Measurements from ENCODE around the gene SHC2. TPM values are rescaled to one million over a fixed set of nuclear protein-coding genes. Genes with fewer than 3 reads are reported as not detected.
"Not testable (repeated sequence)": the region's sequence is repeated elsewhere in the genome, so short reads cannot be mapped to it uniquely, and the experiment has no call there.

SHC2 gene
- total RNA-seq, 2 donors from 2014 or later: 119 to 137 TPM

DNA sequence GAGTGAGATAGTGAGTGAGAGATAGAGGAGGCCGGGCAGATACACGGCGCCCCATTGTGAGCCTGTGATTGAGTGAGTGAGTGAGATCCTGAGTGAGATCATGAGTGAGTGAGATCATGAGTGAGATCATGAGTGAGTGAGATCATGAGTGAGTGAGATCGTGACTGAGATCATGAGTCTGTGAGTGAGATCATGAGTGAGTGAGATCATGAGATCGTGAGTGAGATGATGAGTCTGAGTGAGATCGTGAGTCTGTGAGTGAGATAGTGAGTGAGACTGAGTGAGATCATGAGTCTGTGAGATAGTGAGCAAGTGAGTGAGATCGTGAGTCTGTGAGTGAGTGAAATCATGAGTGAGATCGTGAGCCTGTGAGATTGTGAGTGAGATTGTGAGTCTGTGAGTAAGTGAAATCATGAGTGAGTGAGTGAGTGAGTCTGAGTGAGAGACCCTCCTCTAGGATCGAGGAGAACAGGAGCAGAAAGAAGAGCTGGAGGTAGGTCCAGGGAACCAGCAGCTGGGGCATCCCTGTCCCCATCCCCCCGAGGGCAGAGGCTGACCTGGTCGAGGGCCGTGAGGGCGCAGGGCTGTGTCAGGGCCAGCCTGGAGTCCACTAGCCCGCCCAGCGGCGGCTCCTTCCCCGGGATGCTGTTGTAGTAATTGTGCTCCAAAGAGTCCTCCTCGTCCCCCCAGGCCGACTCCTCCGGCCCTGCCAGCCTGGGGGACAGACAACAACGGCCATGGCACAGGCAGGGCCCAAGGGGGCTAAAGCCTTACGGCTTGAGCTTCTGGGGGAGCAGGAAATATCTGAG is 26.5 kb downstream of the SHC2 start:
- Histone ChIP-seq H3K27ac (no peak overlapping the region), H3K9me3 (no peaks in the 10 kb centered on the region), H3K4me3 (no peak overlapping the region), H3K4me1 (no peaks in the 10 kb centered on the region), H3K36me3 (replicated peaks in 1 of 2; ENCODE audit: insufficient read depth in 1 of 2, low read depth in 2 of 2) (peaks cover 7 to 8% of the 10 kb centered on the region in 2 donors), H3K27me3 (no peaks in the 10 kb centered on the region)
- DNase-seq: no peak
- intact Hi-C loops (cut with DNase I): no loop called here
- ATAC-seq: no peak
- WGBS, 2 donors: 90 to 92% methylated on average over 18 to 22 of the region's 22 CpGs
- TF ChIP-seq, protein P1, sequence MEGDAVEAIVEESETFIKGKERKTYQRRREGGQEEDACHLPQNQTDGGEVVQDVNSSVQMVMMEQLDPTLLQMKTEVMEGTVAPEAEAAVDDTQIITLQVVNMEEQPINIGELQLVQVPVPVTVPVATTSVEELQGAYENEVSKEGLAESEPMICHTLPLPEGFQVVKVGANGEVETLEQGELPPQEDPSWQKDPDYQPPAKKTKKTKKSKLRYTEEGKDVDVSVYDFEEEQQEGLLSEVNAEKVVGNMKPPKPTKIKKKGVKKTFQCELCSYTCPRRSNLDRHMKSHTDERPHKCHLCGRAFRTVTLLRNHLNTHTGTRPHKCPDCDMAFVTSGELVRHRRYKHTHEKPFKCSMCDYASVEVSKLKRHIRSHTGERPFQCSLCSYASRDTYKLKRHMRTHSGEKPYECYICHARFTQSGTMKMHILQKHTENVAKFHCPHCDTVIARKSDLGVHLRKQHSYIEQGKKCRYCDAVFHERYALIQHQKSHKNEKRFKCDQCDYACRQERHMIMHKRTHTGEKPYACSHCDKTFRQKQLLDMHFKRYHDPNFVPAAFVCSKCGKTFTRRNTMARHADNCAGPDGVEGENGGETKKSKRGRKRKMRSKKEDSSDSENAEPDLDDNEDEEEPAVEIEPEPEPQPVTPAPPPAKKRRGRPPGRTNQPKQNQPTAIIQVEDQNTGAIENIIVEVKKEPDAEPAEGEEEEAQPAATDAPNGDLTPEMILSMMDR (IDR thresholded peaks at IDR 0.05): no peak
- no peak for TF ChIP-seq POLR2A (IDR thresholded peaks at IDR 0.05)

DNA sequence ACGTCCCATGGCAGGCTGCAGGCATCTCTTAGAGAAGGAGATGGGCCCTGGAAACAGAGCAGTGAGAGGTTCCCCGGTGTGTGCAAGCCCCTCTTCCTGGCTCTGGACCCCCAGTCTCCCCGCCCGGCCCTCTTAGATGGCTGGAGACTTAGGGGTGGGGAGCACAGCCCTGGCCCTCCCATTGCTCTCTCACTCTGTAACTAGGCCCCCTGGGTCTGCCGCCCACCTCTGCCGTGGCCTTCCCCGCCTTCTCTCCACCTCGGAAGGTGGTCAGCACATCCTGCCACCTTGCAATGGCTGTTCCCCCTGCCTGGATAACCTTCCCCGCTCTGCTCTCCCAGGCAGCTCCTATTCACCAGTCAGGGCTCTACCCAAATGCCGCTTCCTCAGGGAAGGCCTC is 30.1 kb downstream of the SHC2 start:
- DNase-seq: no peak
- Histone ChIP-seq H3K4me3 (no peak overlapping the region), H3K27me3 (no peaks in the 10 kb centered on the region), H3K9me3 (no peaks in the 10 kb centered on the region), H3K27ac (no peak overlapping the region), H3K4me1 (no peaks in the 10 kb centered on the region), H3K36me3 (replicated peaks in 1 of 2; ENCODE audit: insufficient read depth in 1 of 2, low read depth in 2 of 2) (peaks cover 7 to 8% of the 10 kb centered on the region in 2 donors)
- no peak for ATAC-seq
- TF ChIP-seq, protein P1 (IDR thresholded peaks at IDR 0.05): no peak
- TF ChIP-seq POLR2A (IDR thresholded peaks at IDR 0.05): no peak
- 96 to 97% methylated on average over 9 to 10 of the region's 10 CpGs for WGBS, 2 donors
- intact Hi-C loops (cut with DNase I): no loop called here

DNA sequence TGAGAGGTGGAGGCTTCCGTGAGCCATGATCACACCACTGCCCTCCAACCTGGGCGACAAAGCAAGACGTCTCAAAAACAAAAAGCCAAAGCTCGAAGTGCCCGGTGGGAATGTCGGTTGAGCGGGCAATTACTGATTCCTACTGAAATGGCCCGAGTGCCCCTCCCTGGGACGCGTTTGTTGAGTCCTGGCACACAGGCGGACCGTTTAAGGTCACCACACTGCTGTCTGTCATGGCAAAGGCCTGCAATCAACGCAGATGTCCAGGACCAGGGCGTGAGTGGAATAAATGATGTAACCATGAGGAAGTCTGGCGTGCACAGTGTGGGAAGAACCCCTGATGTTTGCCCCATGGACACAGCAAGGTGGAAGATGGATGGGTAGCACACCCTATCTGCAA is 32.7 kb downstream of the SHC2 start:
- Histone ChIP-seq H3K36me3 (replicated peaks in 1 of 2; ENCODE audit: insufficient read depth in 1 of 2, low read depth in 2 of 2) (peaks cover 4 to 5% of the 10 kb centered on the region in 2 donors), H3K27ac (no peak overlapping the region), H3K27me3 (no peaks in the 10 kb centered on the region), H3K9me3 (no peaks in the 10 kb centered on the region), H3K4me1 (no peaks in the 10 kb centered on the region), H3K4me3 (no peak overlapping the region)
- DNase-seq (no peak), ATAC-seq (no peak)
- TF ChIP-seq POLR2A (IDR thresholded peaks at IDR 0.05): no peak
- TF ChIP-seq, protein P1 (IDR thresholded peaks at IDR 0.05): no peak
- intact Hi-C loops (cut with DNase I): no loop called here
- WGBS, 2 donors: 84 to 86% methylated on average over 15 of the region's 15 CpGs

DNA sequence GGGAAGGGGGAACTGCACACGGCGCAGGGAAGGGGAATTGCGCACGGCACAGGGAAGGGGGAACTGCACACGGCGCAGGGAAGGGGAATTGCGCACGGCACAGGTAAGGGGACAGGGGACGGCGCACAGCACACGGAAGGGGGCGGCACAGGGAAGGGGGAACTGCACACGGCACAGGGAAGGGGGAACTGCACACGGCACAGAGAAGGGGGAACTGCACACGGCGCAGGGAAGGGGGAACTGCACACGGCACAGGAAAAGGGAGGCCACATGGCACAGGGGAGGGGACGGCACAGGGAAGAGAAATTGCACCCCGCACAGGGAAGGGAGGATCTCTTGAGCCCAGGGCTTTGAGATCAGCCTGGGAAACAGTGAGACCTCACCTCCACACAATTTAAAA is 33.2 kb downstream of the SHC2 start:
- DNase-seq; intact Hi-C loops (cut with DNase I); H3K9me3 ChIP-seq; ATAC-seq; H3K27ac ChIP-seq; H3K36me3 ChIP-seq (replicated peaks in 1 of 2; ENCODE audit: insufficient read depth in 1 of 2, low read depth in 2 of 2); H3K4me1 ChIP-seq; H3K4me3 ChIP-seq; H3K27me3 ChIP-seq: not testable (repeated sequence)
- WGBS, 2 donors: 67 to 89% methylated on average over 14 to 19 of the region's 19 CpGs

DNA sequence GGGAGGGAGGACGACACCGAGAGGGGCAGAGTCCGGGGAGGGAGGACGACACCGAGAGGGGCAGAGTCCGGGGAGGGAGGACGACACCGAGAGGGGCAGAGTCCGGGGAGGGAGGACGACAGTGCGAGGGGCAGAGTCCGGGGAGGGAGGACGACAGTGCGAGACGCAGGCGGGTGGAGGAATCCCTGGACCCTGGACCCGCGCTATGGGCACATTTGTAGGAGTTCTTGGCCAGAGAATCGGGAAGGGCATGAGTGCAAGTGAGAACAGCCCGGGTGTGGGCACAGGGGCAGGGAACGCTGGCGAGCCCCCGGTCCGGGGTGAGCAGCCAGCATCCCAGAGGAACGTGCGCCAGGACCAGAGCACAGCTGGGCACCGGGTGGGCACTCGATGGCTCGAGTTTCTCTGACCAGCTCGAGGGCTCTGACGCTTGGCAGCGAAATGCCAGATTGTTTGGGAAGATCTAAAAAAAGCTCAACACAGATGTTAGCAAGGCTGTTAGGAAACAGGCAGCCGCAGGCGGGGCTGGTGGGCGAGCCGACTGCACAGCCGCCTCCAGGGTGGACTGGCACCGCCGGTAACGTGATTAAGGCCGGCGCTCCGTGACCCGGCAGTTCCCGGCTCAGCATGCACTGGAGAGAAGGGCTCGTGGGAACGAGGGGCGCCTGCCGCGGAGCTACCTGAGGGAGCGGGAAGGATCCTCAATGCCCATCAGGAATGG is 33.9 kb downstream of the SHC2 start:
- WGBS, 2 donors: 90 to 95% methylated on average over 45 to 51 of the region's 51 CpGs
- Histone ChIP-seq H3K4me1 (no peaks in the 10 kb centered on the region), H3K4me3 (no peak overlapping the region), H3K27ac (no peak overlapping the region), H3K36me3 (replicated peaks in 1 of 2; ENCODE audit: insufficient read depth in 1 of 2, low read depth in 2 of 2) (peaks cover 4 to 5% of the 10 kb centered on the region in 2 donors), H3K27me3 (no peaks in the 10 kb centered on the region), H3K9me3 (no peaks in the 10 kb centered on the region)
- no peak for TF ChIP-seq POLR2A (IDR thresholded peaks at IDR 0.05)
- TF ChIP-seq, protein P1 (IDR thresholded peaks at IDR 0.05): no peak
- ATAC-seq (no peak), DNase-seq (no peak)
- intact Hi-C loops (cut with DNase I): no loop called here

Measured in body of pancreas (tissue), 4 donors.